Stimulated activated CD4-positive, alpha-beta T cell treated with anti-CD3 and anti-CD28 coated beads, Interleukin-2, amount 100 ng/mL, for 48 hours (primary cell): Measurements from ENCODE around the gene POLD2.
A peak's percentile ranks its signal among the peaks of the same experiment; 100 is the strongest.

Experiments used
- DNase-seq, 2 donors: peaks; one replicate each; pipeline ENCODE4 v3.0.0-alpha.2; 2020

The POLD2 gene

DNA sequence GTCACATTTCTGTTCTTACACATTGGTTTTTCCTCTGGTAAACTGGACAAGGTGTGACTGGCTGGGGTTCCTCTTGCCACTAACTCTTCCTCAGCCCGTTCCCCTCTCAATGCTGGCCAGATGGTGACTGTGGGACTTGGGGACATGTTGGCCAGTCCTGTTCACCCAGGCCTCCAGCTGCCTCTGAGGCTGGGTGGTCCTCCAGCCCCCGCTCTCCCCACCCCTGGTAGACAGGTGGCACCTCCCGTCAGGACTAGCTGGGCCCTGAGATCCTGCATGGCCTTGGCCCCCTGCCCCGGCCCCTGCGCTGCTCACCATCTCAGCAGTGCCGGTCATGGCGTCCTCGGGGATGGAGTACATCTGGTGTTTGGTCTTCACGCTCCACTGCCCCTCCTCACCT is 28.6 kb upstream of the POLD2 start:
- DNase-seq, result no peak

DNA sequence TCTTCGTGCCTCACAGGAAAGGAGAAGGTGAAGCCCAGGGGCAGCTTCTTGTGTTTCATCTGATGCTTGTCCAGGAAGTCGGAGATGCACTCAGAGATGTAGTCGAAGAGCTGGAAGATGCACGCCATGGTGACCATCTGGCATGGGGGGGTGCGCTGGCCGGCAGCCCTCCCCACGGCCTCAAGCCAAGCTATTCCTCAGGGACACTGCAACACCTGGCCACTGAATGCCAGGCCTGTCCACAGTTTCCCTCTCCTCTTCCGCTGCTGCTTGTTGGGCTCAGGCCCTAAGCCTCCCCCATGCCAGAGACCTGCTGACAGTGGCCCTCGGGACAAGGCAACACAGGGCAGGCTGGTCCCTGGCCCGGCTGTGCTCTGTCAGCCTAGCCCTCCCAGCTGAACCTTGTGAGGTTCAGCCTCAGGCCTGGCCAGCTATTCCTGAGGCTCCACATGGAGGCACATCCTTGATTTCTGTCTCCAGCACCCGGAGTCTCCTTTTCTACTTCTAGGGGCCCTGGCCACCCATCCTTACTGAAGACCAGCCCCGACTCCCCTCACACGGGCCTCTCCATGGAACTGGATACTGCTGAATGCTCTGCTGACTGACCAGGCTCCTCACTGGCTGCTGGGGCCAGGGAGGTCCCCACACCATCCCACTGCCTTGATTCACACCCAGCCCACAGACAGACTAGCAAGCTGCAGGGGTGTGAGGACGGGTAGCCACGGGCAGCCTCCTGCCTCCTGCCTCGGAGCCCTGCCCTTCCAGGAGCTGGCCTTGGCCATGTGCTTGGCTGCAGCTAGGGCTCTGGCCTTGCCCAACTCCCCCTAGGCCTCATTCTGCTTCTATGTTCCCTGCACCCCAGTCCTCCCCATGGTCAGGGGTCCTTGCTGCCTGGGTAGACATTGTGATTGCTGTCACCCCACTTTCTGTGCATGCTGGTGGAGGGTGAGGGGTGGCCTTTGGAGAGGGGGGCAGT is 27.9 kb upstream of the POLD2 start:
- no peak for DNase-seq

DNA sequence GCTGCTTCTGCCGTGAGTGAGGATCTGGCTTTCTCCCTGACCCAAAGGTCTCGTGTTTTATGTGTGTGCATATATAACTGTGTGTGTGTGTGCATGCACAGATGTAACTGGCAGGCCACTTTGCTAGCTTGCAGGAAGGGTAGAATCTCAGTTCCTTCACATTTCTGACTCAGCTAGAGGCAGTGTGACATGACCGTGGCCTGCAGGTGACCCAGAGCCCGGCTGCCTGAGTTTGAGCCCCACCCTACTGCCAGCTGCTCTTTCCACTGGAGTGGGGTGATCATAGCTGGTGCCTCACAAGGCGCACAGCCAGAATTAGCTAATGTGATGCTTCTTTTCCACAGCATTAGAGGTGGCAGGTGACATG is 27.1 kb upstream of the POLD2 start:
- no peak for DNase-seq

DNA sequence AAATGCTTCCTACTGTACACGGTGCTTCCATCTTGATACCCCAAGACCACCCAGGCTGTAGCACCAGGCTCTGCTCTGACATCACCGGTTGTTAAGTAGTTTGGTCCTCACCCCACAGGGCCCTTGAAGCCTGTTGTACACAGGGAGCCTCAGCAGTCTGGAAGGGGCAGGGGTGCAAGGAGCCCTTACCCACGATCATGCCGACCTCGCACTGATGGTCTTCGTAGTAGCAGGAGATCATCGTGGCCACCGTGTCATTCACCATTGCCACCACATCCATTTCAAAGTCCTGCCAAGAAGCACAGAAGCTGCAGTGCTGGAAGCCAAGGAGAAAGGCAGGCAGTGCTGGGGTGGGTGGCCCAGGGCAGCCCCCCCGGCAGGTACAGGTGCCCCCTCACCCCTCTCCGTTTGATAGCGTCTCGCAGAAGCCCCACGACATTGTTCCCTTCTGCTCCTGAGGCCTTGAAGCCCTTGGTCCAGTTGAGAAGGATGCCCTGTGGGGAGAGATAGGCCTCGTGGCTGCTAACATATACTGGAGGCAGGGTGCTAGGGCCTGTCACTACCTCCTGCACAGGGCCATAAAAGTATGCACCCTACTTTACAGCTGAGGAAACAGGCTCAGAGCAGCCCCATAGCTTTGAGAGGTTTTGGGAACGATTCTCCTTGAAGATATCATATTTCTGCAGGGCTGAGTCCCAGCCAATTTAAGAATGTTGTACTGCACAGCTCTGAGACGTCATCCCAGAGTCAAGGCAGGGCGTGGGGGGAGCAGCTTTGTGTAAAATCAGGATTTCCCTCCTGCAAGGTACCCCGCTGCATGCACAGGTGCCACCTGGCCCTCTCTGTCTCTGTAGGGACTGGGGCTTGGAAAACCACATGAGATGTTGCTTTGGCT is 26.5 kb upstream of the POLD2 start:
- no peak for DNase-seq

DNA sequence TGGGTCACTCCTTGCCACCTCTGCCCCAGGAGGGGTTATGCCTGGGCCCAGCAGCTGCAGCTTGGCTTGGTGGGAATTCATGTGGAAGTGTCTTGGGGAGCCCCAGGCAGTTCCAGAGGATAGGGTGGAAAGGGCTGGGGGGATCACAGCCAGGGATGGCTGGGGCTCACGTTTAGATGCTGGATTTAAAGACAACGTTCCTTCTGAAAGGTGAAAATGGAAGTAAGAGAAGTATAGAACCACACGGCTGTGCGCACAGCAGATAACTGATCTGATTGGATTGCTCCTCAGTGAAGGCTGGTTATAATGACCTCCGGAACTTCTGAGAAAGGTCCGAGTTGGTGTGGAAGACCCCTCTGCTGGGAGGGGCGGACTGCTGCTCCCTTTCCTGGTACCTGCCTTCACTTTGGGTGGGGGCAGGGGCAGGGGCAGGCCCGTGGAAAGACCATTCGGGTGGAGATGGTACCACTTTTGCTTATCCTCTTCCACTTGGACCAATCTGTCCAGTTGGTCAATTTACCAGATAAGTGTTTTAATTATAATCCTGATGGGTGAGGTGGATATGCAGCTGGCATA is 25.7 kb upstream of the POLD2 start:
- DNase-seq, result no peak

DNA sequence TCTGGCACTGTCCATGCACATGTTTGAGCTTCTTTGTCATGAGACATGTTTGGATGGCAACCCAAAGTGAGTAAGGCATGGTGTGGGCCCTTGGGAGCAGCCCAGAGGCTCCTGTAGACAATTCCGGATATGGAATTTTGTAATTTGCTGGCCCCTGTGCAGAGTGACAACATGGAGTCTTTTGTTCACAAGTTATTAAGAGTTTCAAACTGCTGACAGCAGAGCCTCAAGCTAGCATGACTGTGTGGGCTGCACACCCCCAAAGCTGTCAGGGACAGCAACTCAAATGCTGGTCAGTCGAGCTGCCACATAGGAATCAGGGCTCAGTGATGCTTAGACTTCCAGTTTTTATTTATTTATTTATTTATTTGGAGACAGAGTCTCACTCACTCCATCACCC is 24.8 kb upstream of the POLD2 start:
- no peak for DNase-seq

DNA sequence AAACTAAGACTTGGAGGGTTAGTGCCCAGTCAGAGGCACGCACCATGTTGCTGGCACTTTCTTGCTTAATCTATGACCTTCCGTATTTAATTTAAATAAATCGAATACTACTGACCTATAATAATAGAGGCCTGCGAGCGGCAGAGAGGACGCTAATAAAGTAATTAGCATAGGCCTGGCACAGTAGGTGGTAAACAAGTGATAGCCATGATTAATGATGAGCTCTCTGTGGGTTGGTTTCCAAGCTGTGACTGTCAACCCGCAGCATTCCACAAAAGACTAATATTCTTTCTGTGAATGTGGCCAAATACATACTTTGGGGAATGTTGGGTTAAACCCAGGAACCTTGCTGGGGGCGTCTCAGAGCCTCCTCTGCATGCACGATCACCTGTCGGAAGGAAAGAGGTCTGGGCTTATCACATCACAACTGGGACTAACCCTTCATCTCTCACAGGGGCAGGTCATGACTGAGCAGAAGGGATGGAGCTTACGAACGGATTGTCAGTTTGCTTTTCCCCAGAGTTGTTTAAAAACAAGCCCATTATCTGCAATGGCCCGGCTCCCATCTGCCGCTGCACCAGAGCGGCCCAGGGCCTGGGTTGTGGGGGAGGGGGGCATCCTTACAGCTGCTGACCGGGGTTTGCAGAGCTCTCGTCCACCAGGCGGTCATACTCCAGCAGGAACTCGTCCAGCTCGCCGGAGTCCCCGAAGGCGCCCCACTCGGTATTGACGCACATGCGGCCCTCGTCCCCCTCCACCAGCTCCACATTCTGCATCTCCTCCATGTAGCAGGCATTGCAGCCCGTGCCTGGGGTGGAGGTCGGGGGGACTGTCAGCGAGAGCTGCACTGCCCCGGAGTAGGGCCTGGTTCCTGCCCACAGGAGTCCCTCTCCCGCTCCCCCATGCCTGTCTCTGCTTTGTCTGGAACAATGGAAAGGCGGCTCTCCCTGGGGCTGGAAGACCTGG is 24.0 kb upstream of the POLD2 start:
- DNase-seq, result no peak

DNA sequence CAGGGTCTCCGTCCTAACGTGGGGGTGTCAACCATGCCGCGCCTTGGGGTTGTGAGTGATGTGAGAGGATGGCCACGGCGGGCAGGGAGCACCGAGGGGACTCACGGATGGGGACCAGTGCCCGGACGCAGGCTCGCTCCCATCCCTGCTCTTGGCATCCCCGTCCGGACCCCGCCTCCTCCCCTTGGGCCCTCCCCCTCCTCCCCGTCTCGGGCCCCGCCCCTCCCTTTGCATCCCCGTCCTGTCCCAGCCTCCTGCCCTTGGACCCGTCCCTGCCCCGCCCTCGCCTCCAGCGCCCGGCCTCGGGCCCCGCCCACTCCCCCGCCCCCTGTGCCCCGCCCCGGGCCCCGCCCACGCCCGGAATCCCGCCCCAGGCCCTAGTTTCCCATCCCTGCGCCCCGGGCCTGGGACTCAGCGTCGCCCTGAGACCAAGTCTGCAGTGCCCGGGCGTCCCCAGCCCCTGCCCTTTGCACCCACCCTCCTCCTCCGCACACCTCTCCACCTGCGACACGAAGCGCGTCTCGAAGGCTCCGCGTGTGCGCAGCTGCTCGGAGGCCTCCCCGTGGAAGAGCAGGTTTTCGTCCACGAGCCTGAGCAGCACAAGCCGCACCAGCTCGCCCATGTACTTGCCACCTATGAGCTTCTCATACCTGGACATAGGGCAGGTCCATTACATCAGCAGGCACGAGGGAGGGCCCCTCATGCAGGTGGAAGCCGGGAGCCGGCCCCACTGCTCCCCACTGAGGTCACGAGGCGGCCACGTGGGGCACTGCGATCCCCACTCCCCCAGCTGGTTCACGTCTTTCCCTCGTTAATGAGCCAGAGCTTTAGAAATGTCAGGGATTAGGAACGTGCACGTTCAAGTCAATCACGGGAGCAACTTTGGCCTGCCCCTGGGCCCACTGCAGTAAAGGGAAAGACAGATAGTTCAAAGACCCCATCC is 22.9 kb upstream of the POLD2 start:
- DNase-seq, result peak; percentile 54 to 69

DNA sequence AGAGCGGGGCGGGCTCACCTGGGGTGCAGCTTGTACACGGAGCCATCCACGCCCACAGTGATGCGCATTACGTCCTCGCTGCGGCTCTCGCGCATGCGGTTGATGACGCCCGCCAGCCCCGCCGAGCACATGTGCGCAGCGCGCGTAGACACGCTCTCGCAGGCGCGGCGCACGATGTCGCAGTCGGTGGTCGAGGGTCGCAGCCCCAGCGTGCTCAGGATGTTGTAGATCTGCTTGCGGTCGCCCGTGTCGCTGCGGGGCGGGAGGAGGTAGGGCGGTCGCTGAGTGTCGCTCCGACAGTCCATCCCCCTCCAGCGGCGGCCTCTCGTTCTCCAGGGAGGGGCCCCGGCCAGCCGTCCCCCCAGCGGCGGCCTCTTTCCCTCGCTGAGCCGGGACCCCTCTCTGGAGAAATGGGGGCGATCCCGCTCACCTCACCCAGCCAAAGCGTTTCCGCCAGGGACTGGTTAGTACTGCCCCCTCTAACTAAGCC is 22.2 kb upstream of the POLD2 start:
- peak; percentile 22 to 32 for DNase-seq

DNA sequence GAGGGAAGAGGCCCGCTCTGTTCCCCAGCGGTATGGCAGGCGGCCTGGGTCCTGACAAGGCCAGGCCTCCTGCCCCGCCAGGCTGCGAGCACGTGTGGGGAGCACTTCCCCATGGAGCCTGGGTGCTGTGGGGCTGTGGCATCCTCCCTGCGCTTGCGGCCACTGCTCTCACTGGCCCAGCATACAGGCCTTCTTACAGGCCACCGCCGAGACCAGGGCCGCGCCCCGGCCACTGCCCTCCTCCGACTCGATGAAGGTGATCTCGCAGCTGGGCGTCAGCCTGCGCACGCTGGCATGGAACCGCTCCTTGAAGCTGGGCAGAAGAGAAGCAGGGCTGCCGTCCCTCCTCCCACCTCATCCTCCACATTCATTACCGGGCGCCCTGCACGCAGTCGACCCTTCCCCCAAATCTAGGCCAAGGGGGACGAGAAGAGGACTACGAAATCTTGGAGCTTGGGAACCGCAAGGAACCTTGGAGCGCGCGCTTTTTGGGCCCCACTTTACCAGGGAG is 21.7 kb upstream of the POLD2 start:
- no peak for DNase-seq

DNA sequence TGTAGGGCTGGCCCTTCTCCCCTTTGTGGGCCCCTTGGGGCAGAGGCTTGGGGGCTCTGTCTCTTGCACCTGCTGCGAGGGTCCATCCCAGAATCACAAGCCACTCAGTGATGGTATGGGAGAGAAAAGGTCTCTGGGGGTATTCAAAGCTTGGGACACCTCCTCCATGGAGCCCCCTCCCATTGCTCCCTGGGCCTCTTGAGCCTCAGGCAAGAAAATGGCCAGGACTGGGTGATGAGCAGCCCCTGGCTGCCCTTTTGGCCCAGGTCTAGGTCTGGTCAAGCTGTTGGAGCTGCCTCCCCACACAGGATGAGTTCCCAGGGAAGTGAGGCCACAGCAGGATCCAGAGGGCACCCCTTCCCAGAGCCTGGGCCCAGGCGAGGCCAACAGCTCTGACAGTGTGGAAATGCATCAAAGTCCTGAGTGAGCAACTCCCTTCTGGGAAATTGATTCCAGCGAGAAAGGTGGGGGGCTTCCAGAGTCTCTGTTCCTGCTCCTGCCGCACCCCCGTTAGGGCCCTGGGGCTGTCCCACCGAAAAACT is 21.1 kb upstream of the POLD2 start:
- no peak for DNase-seq

DNA sequence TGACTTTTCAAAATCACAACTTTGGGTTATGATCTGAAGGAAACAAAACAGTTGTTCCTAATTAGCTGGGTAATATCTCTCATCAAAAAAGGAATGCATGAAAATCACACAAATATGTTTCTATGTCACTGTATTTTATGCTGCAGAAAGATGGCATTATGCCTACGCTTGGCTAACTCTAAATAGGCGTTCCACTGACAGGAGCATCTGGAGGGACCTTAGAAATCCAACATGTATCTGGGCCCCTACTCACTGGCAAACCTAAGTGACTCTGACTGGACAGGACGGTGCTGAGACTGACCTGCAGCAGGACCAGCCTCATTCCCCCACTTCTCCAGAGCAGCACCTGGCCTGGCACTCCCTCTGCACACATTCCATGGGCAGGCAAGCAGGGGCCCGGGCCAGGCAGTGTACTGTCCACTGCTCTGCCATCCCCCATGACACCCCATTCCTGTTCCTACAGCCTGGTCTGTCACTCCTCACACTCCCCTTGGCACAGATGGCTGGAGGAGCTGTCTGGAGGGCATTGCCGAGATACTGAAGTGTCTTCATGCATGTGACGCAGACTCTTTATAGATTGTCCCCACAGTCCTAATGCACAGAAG is 20.4 kb upstream of the POLD2 start:
- DNase-seq, result no peak

DNA sequence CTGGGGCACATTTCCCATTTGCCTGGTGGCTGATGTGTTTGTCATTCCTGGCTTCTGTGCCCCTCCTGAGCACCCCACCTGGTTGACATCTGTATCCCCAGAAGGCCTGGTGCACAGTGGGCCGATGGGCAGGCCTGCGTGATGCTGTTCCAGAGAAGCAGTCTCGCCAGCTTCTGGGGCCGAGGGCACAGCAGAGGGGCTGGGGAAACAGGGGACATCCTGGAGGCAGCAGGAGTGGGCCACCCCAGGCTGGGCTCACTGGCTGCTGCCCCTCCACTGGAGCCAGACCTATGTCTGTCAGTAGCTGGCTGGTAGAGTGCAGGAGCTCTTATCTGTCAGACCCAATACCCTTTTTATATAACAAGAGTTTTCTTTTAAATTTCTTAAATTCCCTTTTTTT is 18.7 kb upstream of the POLD2 start:
- DNase-seq, result no peak

DNA sequence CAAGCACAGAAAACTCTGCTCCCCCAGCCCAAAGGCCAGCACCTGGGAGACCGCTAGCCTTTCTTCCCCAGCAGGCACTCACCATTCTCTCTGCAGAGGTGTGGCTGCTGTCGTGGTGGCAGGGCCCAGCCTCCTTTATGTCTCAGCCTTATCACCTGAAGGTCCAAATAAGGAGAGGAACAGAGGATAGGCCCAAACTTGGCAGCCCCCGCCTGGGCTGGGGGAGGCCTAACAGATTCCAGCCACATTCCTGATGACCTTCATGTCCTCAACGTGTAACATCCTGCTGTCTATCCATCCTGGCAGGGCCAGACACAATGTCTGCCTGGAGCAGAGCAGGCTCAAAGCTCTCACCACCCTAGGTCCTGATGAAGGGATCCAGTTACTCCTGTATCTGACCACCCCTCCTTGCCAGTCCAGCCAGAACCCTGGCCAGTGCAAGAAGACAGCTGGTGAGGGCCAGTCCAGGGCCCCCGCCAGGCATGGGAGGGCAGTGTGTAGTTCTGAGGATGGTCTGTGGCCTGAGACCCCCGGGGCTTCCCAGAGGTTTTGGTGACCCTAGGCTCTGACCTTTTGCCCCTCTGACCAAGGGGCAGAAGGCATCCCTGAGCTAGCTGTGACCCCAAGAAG is 18.0 kb upstream of the POLD2 start, which contains the start of gene MYL7:
Gene MYL7, minus strand, starts transcription at position 112 of the 630 bp plus-strand sequence. Its CDS starts 27 bp downstream, at position 85.
- DNase-seq, result no peak

DNA sequence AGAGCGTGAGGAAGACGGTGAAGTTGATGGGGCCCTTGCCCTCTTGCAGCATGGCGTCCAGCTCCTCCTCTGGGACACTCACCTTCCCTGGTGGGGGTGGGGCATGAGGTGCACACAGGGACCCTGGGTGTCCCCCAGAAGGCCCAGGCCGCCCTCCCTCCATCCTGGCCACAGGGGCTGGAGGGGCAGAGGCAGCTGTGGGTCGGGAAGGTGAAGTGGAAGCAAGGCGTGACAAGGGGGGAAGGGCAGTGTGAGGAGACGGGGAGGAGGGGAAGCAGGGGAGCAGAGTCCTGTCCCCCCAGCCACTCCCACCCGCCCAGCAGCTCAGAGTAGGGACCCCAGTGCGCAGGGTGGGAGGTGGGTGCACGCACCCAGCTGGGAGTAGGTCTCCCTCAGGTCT is 17.0 kb upstream of the POLD2 start:
- DNase-seq, result no peak

DNA sequence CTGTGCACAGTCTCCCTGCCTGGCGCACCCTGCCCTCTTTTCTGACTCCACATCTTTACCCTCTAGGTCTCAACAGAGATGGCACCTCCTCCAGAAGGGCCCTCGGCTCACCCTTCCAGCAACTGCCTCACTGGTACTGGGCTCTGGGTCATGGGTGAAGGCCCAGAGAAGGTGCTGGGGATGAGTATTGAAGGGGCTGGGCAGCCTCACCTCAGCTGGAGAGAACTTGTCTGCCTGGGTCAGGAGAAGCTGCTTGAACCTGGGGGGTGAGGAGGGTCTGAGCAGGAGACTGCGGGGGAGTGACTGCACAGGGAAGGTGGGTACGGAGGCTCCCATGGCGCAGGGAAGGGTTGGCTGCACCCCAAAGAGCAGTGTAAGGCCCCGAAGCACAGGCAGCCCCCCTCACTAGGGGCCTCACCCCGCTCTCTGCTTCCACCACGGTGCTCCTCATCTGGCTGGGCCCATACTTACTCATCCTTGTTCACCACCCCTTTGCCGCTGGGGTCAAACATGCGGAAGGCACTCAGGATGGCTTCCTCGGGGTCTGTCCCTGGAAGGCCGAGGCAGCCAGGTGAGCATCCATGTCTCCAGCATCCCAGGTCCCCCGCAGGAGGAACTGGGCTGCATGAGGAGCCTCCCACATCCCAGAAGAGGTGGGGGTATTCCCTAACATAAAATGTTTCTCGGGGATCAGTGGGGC is 16.1 kb upstream of the POLD2 start:
- DNase-seq, result no peak

DNA sequence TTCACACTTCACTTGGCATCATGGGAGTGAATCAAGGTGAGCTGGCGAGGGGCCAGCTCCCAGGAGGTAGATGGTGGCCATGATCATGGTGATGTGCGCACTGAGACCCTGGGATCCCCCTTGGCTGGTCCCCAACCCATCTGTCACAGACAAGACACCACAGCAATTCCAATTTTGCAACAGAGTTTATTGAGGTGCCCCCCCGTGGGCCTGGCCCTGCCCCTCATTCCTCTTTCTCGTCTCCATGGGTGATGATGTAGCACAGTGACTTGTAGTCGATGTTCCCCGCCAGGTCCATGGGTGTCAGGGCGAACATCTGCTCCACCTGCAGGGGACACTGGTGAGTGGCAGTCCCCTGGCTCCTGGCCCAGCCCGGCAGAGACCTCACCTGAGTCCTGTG is 15.3 kb upstream of the POLD2 start:
- DNase-seq, result no peak

DNA sequence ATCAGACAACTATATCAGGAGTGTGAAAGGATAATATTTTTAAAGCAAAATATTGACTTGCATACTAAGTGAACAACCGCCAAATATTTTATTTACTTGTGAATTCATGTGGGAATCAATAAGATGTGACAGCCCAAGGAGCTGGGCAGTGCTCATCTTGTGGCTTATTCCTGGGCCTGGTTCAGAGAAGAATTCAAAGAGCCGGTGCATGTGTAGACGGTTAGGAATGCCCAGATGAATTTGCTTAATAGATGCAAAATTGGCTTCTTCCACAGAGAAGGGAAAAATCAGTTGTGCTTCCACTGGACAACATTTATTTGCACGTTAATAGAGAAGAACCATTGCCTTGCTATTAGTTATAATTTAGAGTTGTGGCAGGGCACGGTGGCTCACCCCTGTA is 13.4 kb upstream of the POLD2 start:
- no peak for DNase-seq
